HepG2 (cell line): ENCODE measurements around the gene ZNF446. TPM values are rescaled to one million over a fixed set of nuclear protein-coding genes. Genes with fewer than 3 reads are reported as not detected.

ENCODE experiments used
- BORCS8-MEF2B ChIP-seq: sonication (generic); formaldehyde crosslinking; IDR thresholded peaks from 2 replicates; pipeline ENCODE4 v1.8.0; 2022; ENCODE audit warnings: mild to moderate bottlenecking, missing genetic modification reagents
- CHCHD3 ChIP-seq: sonication (generic); formaldehyde crosslinking; IDR thresholded peaks from 2 replicates; pipeline ENCODE4 v1.8.0; 2022; ENCODE audit warnings: mild to moderate bottlenecking, missing genetic modification reagents, moderate library complexity
- CHD2 ChIP-seq: IDR thresholded peaks from 2 replicates; pipeline ENCODE4 v1.6.1; 2011; ENCODE audit warnings: low read depth, low read length, improper control_type of control experiment
- HDAC1 ChIP-seq: sonication (generic); formaldehyde crosslinking; IDR thresholded peaks from 2 replicates; pipeline ENCODE4 v1.5.1; 2020; ENCODE audit warnings: mild to moderate bottlenecking, missing genetic modification reagents
- HNRNPL ChIP-seq: fragments of 200-400 bp; formaldehyde crosslinking; IDR thresholded peaks from 2 replicates; pipeline ENCODE4 v1.6.1; 2017; ENCODE audit warnings: mild to moderate bottlenecking, low read depth, low read length
- NBN ChIP-seq: fragments of 450-650 bp; conservative IDR thresholded peaks from 2 replicates; pipeline ENCODE4 v1.6.1; 2017
- NCOA2 ChIP-seq: sonication (generic); formaldehyde crosslinking; IDR thresholded peaks from 2 replicates; pipeline ENCODE4 v1.8.0; 2022; ENCODE audit warnings: inconsistent platforms
- NFE2L1 ChIP-seq: sonication (generic); formaldehyde crosslinking; IDR thresholded peaks from 2 replicates; pipeline ENCODE4 v1.4.0; 2020; ENCODE audit warnings: missing genetic modification reagents, mild to moderate bottlenecking, borderline replicate concordance
- NRL ChIP-seq: sonication (generic); formaldehyde crosslinking; IDR thresholded peaks from 2 replicates; pipeline ENCODE4 v1.5.0; 2020; ENCODE audit warnings: missing genetic modification reagents, mild to moderate bottlenecking, moderate library complexity, borderline replicate concordance
- PTBP1 ChIP-seq: fragments of 200-400 bp; formaldehyde crosslinking; IDR thresholded peaks from 2 replicates; pipeline ENCODE4 v1.6.1; 2018; ENCODE audit warnings: low read length, low read depth; ENCODE audit not compliant: poor library complexity, severe bottlenecking
- SRSF1 ChIP-seq: fragments of 200-400 bp; formaldehyde crosslinking; optimal IDR thresholded peaks from 2 replicates; pipeline ENCODE3; 2017; ENCODE audit warnings: mild to moderate bottlenecking, low read depth, low read length, moderate library complexity
- TFE3 ChIP-seq: IDR thresholded peaks from 2 replicates; pipeline ENCODE4 v1.6.1; 2016
- THAP11 ChIP-seq: IDR thresholded peaks from 2 replicates; pipeline ENCODE4 v1.6.1; 2016; ENCODE audit warnings: missing biosample characterization, missing genetic modification reagents
- YEATS2 ChIP-seq: sonication (generic); formaldehyde crosslinking; IDR thresholded peaks from 2 replicates; pipeline ENCODE4 v1.4.0; 2020; ENCODE audit warnings: missing genetic modification reagents, borderline replicate concordance
- ZBTB3 ChIP-seq: sonication (generic); formaldehyde crosslinking; IDR thresholded peaks from 2 replicates; pipeline ENCODE4 v1.4.0; 2020; ENCODE audit warnings: low read depth, mild to moderate bottlenecking, moderate library complexity, missing genetic modification reagents, borderline replicate concordance
- ZFP62 ChIP-seq: sonication (generic); formaldehyde crosslinking; IDR thresholded peaks from 2 replicates; pipeline ENCODE4 v1.4.0; 2020; ENCODE audit warnings: missing genetic modification reagents
- ZNF143 ChIP-seq: sonication (generic); formaldehyde crosslinking; IDR thresholded peaks from 2 replicates; pipeline ENCODE4 v1.4.0; 2020; ENCODE audit warnings: missing genetic modification reagents
- ZNF331 ChIP-seq: sonication (generic); formaldehyde crosslinking; IDR thresholded peaks from 2 replicates; pipeline ENCODE4 v1.4.0; 2020; ENCODE audit warnings: missing genetic modification reagents
- ZNF430 ChIP-seq: sonication (generic); formaldehyde crosslinking; IDR thresholded peaks from 2 replicates; pipeline ENCODE4 v1.9.0; 2021; ENCODE audit warnings: mild to moderate bottlenecking, missing genetic modification reagents
- ZNF543 ChIP-seq: sonication (generic); formaldehyde crosslinking; IDR thresholded peaks from 2 replicates; pipeline ENCODE4 v1.4.0; 2020; ENCODE audit warnings: mild to moderate bottlenecking, missing genetic modification reagents
- ZNF556 ChIP-seq: sonication (generic); formaldehyde crosslinking; IDR thresholded peaks from 2 replicates; pipeline ENCODE4 v1.4.0; 2020; ENCODE audit warnings: mild to moderate bottlenecking, missing genetic modification reagents, borderline replicate concordance
- ZNF724P ChIP-seq: sonication (generic); formaldehyde crosslinking; IDR thresholded peaks from 2 replicates; pipeline ENCODE4 v1.8.0; 2022; ENCODE audit warnings: missing genetic modification reagents, borderline replicate concordance
- ZNF891 ChIP-seq: sonication (generic); formaldehyde crosslinking; IDR thresholded peaks from 2 replicates; pipeline ENCODE4 v1.5.0; 2020; ENCODE audit warnings: mild to moderate bottlenecking, missing genetic modification reagents
- ZSCAN21 ChIP-seq: sonication (generic); formaldehyde crosslinking; IDR thresholded peaks from 2 replicates; pipeline ENCODE4 v1.8.0; 2022; ENCODE audit warnings: mild to moderate bottlenecking, missing genetic modification reagents, moderate library complexity, borderline replicate concordance
- polyA plus RNA-seq, 8 experiments: library from polyadenylated mRNA; depleted of rRNA in 3 of 8; stranded (reverse) in 7 of 8; unstranded in 1 of 8; fragments of >200 nt; fragmentation: Illumina TruSeq in 4 of 8; extraction: Trizol in 4 of 8; gene quantifications; 2 replicates each; pipeline versions ENCODE4 v1.2.1 to v1.2.3, GENCODE V29; 2011 to 2016; ENCODE audit warnings: low read depth in 4 of 8, missing spikeins in 1 of 8, mixed read lengths in 1 of 8; ENCODE audit not compliant: insufficient read depth in 1 of 8
- total RNA-seq, 5 experiments: library from RNA; depleted of rRNA; stranded (reverse); fragments of >200 nt; fragmentation: Illumina TruSeq; extraction: Trizol; gene quantifications; 2 replicates each; pipeline ENCODE4 v1.2.3, GENCODE V29; 2016; ENCODE audit warnings: low read depth in 1 of 5
- TF ChIP-seq, protein P1 (sequence below): sonication (generic); formaldehyde crosslinking; IDR thresholded peaks from 2 replicates; pipeline ENCODE4 v1.4.0; 2020; ENCODE audit warnings: missing genetic modification reagents, borderline replicate concordance
- TF ChIP-seq, protein P2 (sequence below): sonication (generic); formaldehyde crosslinking; IDR thresholded peaks from 2 replicates; pipeline ENCODE4 v1.4.0; 2020; ENCODE audit warnings: missing genetic modification reagents
- TF ChIP-seq, protein P3 (sequence below): sonication (generic); formaldehyde crosslinking; IDR thresholded peaks from 2 replicates; pipeline ENCODE4 v1.4.0; 2020; ENCODE audit warnings: low read depth, mild to moderate bottlenecking, missing genetic modification reagents

The ZNF446 gene
- total and polyA plus RNA-seq, 2 of the 13 experiments (the other 11 are each of a cell fraction or from before 2014, with no cell fraction given), result 3.0 to 3.6 TPM

GRCh38 chr19:58510084-58510862 lies 34.1 kb downstream of the ZNF446 start (continued):
- TF ChIP-seq BORCS8-MEF2B (CRISPR knock-in tag), result peak; percentile 35; the same call in 1 of the 2 replicates
- TF ChIP-seq ZFP62, result no peak
- TF ChIP-seq ZSCAN21 (CRISPR knock-in tag), result no peak
- no peak for TF ChIP-seq CHD2
- TF ChIP-seq HDAC1 (CRISPR knock-in tag), result peak; percentile 34; the same call in 1 of the 2 replicates
- TF ChIP-seq, protein P1, sequence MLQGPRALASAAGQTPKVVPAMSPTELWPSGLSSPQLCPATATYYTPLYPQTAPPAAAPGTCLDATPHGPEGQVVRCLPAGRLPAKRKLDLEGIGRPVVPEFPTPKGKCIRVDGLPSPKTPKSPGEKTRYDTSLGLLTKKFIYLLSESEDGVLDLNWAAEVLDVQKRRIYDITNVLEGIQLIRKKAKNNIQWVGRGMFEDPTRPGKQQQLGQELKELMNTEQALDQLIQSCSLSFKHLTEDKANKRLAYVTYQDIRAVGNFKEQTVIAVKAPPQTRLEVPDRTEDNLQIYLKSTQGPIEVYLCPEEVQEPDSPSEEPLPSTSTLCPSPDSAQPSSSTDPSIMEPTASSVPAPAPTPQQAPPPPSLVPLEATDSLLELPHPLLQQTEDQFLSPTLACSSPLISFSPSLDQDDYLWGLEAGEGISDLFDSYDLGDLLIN (CRISPR knock-in tag), result no peak
- TF ChIP-seq ZNF724P (CRISPR knock-in tag), result no peak
- TF ChIP-seq NBN, result no peak
- TF ChIP-seq ZNF543 (CRISPR knock-in tag), result no peak
- TF ChIP-seq NCOA2 (CRISPR knock-in tag), result peak; percentile 43
- TF ChIP-seq ZNF891 (CRISPR knock-in tag), result no peak
- TF ChIP-seq ZNF331 (CRISPR knock-in tag), result 0 out of 2 replicates have a peak, but pooled peaks have one; percentile 19
- peak; percentile 35 for TF ChIP-seq THAP11 (CRISPR knock-in tag)
- TF ChIP-seq TFE3, result no peak
- TF ChIP-seq CHCHD3, result no peak
- no peak for TF ChIP-seq SRSF1
- TF ChIP-seq, protein P2, sequence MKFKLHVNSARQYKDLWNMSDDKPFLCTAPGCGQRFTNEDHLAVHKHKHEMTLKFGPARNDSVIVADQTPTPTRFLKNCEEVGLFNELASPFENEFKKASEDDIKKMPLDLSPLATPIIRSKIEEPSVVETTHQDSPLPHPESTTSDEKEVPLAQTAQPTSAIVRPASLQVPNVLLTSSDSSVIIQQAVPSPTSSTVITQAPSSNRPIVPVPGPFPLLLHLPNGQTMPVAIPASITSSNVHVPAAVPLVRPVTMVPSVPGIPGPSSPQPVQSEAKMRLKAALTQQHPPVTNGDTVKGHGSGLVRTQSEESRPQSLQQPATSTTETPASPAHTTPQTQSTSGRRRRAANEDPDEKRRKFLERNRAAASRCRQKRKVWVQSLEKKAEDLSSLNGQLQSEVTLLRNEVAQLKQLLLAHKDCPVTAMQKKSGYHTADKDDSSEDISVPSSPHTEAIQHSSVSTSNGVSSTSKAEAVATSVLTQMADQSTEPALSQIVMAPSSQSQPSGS (CRISPR knock-in tag), result 0 out of 2 replicates have a peak, but pooled peaks have one; percentile 31
- TF ChIP-seq ZBTB3, result no peak
- peak; percentile 64; the same call in 1 of the 2 replicates for TF ChIP-seq ZNF430 (CRISPR knock-in tag)
- TF ChIP-seq YEATS2 (CRISPR knock-in tag), result no peak
- TF ChIP-seq NFE2L1 (CRISPR knock-in tag), result no peak
- no peak for TF ChIP-seq NRL
- no peak for TF ChIP-seq ZNF143
- TF ChIP-seq HNRNPL, result no peak
- TF ChIP-seq, protein P3, sequence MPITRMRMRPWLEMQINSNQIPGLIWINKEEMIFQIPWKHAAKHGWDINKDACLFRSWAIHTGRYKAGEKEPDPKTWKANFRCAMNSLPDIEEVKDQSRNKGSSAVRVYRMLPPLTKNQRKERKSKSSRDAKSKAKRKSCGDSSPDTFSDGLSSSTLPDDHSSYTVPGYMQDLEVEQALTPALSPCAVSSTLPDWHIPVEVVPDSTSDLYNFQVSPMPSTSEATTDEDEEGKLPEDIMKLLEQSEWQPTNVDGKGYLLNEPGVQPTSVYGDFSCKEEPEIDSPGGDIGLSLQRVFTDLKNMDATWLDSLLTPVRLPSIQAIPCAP (CRISPR knock-in tag), result no peak
- TF ChIP-seq ZNF556 (CRISPR knock-in tag), result no peak
- TF ChIP-seq PTBP1, result no peak
